HUES64 (cell line): ENCODE results near the gene TRIM6.
"Not testable (repeated sequence)": the region's sequence is repeated elsewhere in the genome, so short reads cannot be mapped to it uniquely, and the experiment has no call there.

Source experiments
- H3K27ac ChIP-seq: 2 replicates; pipeline ENCODE4 v1.7.0; 2013; ENCODE audit warnings: low read depth, low read length, inconsistent platforms
- H3K27me3 ChIP-seq: 2 replicates; pipeline ENCODE4 v1.6.1; 2013; ENCODE audit warnings: mild to moderate bottlenecking, low read length; ENCODE audit not compliant: insufficient read depth
- H3K36me3 ChIP-seq: 2 replicates; pipeline ENCODE4 v1.6.1; 2013; ENCODE audit warnings: mild to moderate bottlenecking, low read length; ENCODE audit not compliant: insufficient read depth
- H3K4me1 ChIP-seq: 2 replicates; pipeline ENCODE4 v1.6.1; 2013; ENCODE audit warnings: mild to moderate bottlenecking, low read length, moderate library complexity; ENCODE audit not compliant: insufficient read depth
- H3K4me3 ChIP-seq: 2 replicates; pipeline ENCODE4 v1.5.1; 2013; ENCODE audit warnings: mild to moderate bottlenecking, low read length, moderate library complexity
- H3K9ac ChIP-seq: 2 replicates; pipeline ENCODE4 v1.6.1; 2013; ENCODE audit warnings: mild to moderate bottlenecking, low read depth, low read length
- H3K9me3 ChIP-seq: 2 replicates; pipeline ENCODE4 v1.6.1; 2013; ENCODE audit warnings: low read depth, low read length; ENCODE audit not compliant: insufficient read depth
- WGBS: fragments of 150-250, 120-280 bp; methylation state at CpG from one replicate; pipeline ENCODE4 v1.1.7; 2013; ENCODE audit warnings: missing lambda C conversion rate; 5-methylcytosine and 5-hydroxymethylcytosine counted together

TRIM6 gene

DNA sequence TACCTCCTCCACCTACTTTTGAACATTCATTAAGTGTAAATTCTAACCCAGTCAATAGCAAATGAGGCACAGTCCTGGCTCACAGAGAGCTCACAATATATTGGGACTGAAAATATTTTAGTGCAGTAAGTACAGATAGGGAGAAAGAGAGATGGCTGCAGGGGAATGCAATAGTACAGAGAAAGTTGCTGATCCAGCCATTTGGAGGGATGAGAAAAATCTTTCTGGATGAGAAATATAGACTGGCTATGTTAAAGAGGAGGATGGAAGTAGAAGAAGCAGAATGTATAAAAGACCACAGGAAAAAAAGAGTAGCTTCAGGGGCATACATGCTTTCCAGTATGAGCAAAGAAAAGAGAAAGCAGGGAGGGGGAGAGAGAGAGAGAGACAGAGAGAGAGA lies 19.3 kb upstream of the TRIM6 start:
- H3K9ac ChIP-seq: no peak overlapping the region
- H3K9me3 ChIP-seq: no peaks in the 10 kb centered on the region
- no peaks in the 10 kb centered on the region for H3K4me1 ChIP-seq
- no peak overlapping the region for H3K27ac ChIP-seq
- H3K27me3 ChIP-seq: no peaks in the 10 kb centered on the region
- H3K4me3 ChIP-seq: no peak overlapping the region
- H3K36me3 ChIP-seq: no peaks in the 10 kb centered on the region

DNA sequence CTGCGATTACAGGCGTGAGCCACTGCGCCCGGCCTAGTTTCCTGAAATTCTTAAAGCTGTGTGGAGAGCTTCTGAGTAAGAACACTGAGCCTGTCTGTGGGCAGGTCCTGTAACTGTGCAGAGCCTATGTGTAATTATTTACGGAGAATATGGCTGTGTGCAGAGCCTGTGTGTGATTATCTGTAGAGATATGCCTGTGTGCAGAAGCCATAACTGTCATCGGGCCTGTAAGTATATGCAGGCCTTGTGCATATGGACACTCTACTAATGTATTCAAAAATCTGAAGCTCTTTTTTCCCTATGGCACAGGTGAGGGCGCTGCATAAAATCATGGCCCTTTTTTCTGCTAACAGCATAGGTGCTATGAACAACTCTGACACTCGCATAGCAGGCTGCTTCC lies 15.9 kb upstream of the TRIM6 start, which contains the start of gene OR52B6:
Gene OR52B6, plus strand, starts transcription at position 301 of the 400 bp plus-strand sequence. Its CDS starts 0 bp downstream, at position 301.
- no peaks in the 10 kb centered on the region for H3K27me3 ChIP-seq
- H3K9ac ChIP-seq: no peak within 1 kb of the TSS
- H3K27ac ChIP-seq: no peak within 1 kb of the TSS
- H3K36me3 ChIP-seq: no peaks in the 10 kb centered on the region
- no peaks in the 10 kb centered on the region for H3K9me3 ChIP-seq
- H3K4me3 ChIP-seq: no peak within 1 kb of the TSS
- H3K4me1 ChIP-seq: no peaks in the 10 kb centered on the region
- WGBS: 96% methylated on average over 8 of the region's 8 CpGs

DNA sequence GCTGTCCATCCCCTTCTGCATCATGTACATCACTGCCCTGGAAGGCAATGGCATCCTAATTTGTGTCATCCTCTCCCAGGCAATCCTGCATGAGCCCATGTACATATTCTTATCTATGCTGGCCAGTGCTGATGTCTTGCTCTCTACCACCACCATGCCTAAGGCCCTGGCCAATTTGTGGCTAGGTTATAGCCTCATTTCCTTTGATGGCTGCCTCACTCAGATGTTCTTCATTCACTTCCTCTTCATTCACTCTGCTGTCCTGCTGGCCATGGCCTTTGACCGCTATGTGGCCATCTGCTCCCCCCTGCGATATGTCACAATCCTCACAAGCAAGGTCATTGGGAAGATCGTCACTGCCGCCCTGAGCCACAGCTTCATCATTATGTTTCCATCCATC lies 15.4 kb upstream of the TRIM6 start:
- no peak overlapping the region for H3K9ac ChIP-seq
- no peaks in the 10 kb centered on the region for H3K4me1 ChIP-seq
- no peaks in the 10 kb centered on the region for H3K36me3 ChIP-seq
- no peaks in the 10 kb centered on the region for H3K27me3 ChIP-seq
- H3K4me3 ChIP-seq: no peak overlapping the region
- no peak overlapping the region for H3K27ac ChIP-seq
- WGBS: 96% methylated on average over 4 of the region's 4 CpGs
- no peaks in the 10 kb centered on the region for H3K9me3 ChIP-seq

DNA sequence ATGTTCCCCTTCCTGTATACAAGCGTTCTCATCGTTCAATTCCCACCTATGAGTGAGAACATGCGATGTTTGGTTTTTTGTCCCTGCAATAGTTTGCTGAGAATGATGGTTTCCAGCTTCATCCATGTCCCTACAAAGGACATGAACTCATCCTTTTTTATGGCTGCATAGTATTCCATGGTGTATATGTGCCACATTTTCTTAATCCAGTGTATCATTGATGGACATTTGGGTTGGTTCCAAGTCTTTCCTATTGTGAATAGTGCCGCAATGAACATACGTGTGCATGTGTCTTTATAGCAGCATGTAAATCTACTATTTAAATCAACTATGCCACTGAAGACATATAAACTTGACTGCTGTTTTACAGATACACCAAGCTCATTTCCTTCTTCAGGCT lies 12.0 kb upstream of the TRIM6 start:
- not testable (repeated sequence) for H3K4me3 ChIP-seq, H3K9ac ChIP-seq, H3K36me3 ChIP-seq, H3K4me1 ChIP-seq, H3K9me3 ChIP-seq, H3K27ac ChIP-seq, H3K27me3 ChIP-seq
- WGBS: 94% methylated on average over 5 of the region's 5 CpGs

DNA sequence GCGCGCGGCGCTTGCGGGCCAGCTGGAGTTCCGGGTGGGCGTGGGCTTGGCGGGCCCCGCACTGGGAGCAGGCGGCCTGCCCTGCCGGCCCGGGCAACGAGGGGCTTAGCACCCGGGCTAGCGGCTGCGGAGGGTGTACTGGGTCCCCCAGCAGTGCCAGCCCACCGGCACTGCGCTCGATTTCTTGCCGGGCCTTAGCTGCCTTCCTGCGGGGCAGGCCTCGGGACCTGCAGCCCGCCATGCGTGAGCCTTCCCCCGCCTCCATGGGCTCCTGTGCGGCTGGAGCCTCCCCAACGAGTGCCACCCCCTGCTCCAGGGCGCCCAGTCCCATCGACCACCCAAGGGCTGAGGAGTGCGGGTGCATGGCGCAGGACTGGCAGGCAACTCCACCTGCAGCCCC lies 6.5 kb upstream of the TRIM6 start:
- H3K27me3 ChIP-seq, H3K9ac ChIP-seq, H3K4me1 ChIP-seq, H3K27ac ChIP-seq, H3K36me3 ChIP-seq, H3K4me3 ChIP-seq, H3K9me3 ChIP-seq: not testable (repeated sequence)
- WGBS: 98% methylated on average over 31 of the region's 31 CpGs

DNA sequence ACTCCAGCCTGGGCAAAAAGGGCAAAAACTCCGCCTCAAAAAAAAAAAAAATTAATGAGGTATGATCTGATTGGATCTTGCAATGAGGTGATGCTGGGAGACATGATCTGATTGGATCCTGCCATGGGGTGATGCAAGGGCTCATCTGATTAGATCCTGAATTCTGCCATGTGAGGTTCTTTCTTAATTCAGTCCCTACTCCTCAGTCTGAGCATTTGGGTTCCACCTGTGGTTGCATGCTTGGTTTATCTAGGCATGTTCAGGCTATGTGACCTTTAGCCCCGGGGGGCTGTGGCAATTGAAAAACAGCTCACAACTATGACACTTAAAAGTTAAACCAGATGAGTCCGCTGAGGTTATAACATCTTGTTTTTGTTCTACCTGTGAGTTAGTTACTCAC lies 4.8 kb upstream of the TRIM6 start:
- WGBS: 93% methylated on average over 3 of the region's 3 CpGs
- H3K36me3 ChIP-seq: no peaks in the 10 kb centered on the region

DNA sequence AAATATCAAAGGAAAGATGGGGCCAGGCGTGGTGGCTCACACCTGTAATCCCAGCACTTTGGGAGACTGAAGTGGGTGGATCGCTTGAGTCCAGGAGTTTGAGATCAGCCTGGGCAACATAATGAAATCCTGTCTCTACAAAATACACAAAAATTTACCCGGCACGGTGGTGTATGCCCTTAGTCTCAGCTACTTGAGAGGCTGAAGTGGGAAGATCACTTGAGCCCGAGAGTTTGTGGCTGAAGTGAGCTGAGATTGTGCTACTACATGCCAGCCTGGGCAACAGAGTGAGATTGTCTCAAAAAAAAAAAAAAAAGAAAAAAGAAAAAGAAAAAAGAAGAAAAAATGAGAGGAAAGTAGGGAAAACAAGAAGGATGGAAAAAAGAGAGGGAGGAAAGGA lies 3.8 kb upstream of the TRIM6 start:
- Histone ChIP-seq H3K27ac (no peak overlapping the region), H3K27me3 (no peaks in the 10 kb centered on the region), H3K4me3 (no peak overlapping the region), H3K9ac (no peak overlapping the region), H3K9me3 (no peaks in the 10 kb centered on the region), H3K36me3 (no peaks in the 10 kb centered on the region), H3K4me1 (peaks cover 5% of the 10 kb centered on the region)
- 95% methylated on average over 5 of the region's 5 CpGs for WGBS

More for the DNA sequence above, 4.8 kb upstream of the TRIM6 start:
- H3K27ac ChIP-seq: no peak overlapping the region
- H3K9ac ChIP-seq: no peak overlapping the region
- H3K9me3 ChIP-seq: no peaks in the 10 kb centered on the region
- no peaks in the 10 kb centered on the region for H3K27me3 ChIP-seq
- H3K4me1 ChIP-seq: no peaks in the 10 kb centered on the region; the same call in 1 of the 2 replicates
- H3K4me3 ChIP-seq: no peak overlapping the region

DNA sequence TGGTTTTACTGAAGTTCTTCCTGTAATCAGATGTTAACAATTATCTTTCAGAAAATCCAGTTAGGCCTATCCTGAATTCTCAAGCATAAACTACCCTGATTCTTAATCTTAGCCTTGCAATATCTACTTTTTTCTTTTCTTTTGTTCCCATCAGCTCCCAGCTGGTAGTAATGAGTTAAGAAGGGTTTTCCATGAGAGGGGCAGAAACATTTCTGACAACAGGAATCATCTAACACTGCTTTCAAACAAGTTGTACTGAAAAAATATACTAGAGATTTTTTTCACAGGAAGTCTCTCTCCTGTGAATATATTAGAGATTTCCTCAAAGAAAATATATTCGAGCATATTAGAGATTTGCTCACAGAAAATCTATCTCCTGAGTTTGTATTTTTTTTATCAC lies 3.3 kb upstream of the TRIM6 start:
- H3K36me3 ChIP-seq: no peaks in the 10 kb centered on the region
- peaks cover 10% of the 10 kb centered on the region for H3K4me1 ChIP-seq
- WGBS: no CpG with 5 or more reads among the region's 1 CpG
- no peaks in the 10 kb centered on the region for H3K9me3 ChIP-seq
- no peak overlapping the region for H3K27ac ChIP-seq
- no peak overlapping the region for H3K4me3 ChIP-seq
- H3K27me3 ChIP-seq: no peaks in the 10 kb centered on the region
- H3K9ac ChIP-seq: no peak overlapping the region

DNA sequence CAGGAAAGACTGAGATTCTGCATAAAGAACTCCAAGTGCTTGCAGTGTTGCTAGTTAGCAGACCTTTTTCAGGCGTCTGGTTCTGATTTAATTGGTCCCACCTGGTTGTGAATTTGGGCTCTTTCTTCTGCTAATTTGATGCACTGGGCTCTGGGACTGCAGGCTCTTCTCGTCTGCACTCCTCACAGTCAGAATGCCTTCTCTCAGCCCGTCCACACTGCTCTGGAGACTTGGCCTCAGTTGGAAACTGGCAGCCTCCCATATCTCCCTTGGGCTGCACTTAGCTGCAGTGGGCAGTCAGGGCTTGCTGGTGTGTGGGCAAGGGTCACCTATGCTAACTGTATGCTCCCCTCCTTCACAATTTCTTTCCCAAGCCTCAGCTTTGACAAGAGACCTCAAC lies 1.5 kb downstream of the TRIM6 start:
- Histone ChIP-seq H3K4me3 (peak overlapping the region; percentile 67), H3K9me3 (no peaks in the 10 kb centered on the region), H3K9ac (no peak overlapping the region), H3K27me3 (no peaks in the 10 kb centered on the region), H3K36me3 (no peaks in the 10 kb centered on the region), H3K4me1 (peaks cover 30% of the 10 kb centered on the region), H3K27ac (peak overlapping the region; percentile 39; the same call in 1 of the 2 replicates)
- WGBS: 5% methylated on average over 3 of the region's 3 CpGs

DNA sequence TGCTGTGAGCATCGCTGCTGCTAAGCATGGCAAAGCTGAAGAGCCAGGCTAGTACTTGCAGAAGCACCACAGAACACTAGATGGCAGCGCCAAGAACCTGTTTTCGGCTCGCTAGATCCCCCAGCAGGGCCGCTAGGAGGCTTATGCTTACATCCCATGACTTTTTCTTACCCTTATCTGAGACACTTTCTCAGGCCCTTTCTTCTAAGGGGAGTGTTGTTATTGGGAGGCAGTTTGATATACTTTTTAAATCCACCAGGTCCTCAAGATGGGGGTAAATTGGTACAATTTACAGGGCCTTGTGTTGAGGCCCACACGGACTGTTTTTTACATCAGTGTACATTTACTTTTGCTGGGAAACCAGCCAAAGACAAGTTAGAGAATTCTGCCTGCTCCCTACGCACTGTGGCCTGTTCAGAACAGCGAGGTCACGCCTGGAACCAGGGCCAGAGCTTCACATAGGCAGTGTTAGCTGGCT lies 4.0 kb downstream of the TRIM6 start:
- Histone ChIP-seq H3K4me1 (peaks cover 30% of the 10 kb centered on the region), H3K9ac (no peak overlapping the region), H3K27ac (no peak overlapping the region), H3K9me3 (no peaks in the 10 kb centered on the region), H3K36me3 (peaks cover 20% of the 10 kb centered on the region), H3K27me3 (no peaks in the 10 kb centered on the region), H3K4me3 (no peak overlapping the region)
- WGBS: 44% methylated on average over 9 of the region's 9 CpGs

DNA sequence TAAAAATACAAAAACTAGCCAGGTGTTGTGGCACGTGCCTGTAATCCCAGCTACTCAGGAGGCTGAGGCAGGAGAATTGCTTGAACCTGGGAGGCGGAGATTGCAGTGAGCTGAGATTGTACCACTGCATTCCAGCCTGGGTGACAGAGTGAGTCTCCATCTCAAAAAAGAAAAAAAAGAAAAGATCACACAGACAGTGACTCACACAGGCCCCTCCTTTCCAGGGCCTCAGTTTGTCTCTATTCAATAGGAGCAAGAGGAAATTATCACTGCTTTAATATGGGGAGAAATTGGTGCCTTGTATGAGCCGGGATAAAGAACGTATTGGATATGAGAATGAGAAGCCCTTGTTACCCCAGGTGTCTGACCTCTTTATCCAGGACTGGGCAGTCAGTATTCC lies 6.4 kb downstream of the TRIM6 start:
- WGBS: 90% methylated on average over 4 of the region's 4 CpGs
- not testable (repeated sequence) for H3K27ac ChIP-seq

DNA sequence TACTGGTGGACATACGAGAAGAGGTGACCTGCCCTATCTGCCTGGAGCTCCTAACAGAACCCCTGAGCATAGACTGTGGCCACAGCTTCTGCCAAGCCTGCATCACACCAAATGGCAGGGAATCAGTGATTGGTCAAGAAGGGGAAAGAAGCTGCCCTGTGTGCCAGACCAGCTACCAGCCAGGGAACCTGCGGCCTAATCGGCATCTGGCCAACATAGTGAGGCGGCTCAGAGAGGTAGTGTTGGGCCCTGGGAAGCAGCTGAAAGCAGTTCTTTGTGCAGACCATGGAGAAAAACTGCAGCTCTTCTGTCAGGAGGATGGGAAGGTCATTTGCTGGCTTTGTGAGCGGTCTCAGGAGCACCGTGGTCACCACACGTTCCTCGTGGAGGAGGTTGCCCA lies 6.9 kb downstream of the TRIM6 start:
- Histone ChIP-seq H3K9ac (no peak overlapping the region), H3K36me3 (peaks cover 46% of the 10 kb centered on the region), H3K4me3 (no peak overlapping the region), H3K27ac (no peak overlapping the region), H3K4me1 (peaks cover 17% of the 10 kb centered on the region), H3K9me3 (no peaks in the 10 kb centered on the region), H3K27me3 (no peaks in the 10 kb centered on the region)
- WGBS: 96% methylated on average over 8 of the region's 8 CpGs

More for the DNA sequence above, 6.4 kb downstream of the TRIM6 start:
- not testable (repeated sequence) for H3K27me3 ChIP-seq, H3K9me3 ChIP-seq, H3K9ac ChIP-seq, H3K4me3 ChIP-seq
- peaks cover 23% of the 10 kb centered on the region for H3K4me1 ChIP-seq
- peaks cover 40% of the 10 kb centered on the region for H3K36me3 ChIP-seq
